Colonic mucosa (tissue), 4 donors: ENCODE results near the gene AFG1L. TPM values are rescaled to one million over a fixed set of nuclear protein-coding genes. Genes with fewer than 3 reads are reported as not detected.
"Not testable (repeated sequence)": the region's sequence is repeated elsewhere in the genome, so short reads cannot be mapped to it uniquely, and the experiment has no call there.

ENCODE experiments used
- DNase-seq: peaks from one replicate; pipeline ENCODE4 v3.0.0-alpha.2; 2020
- H3K27ac ChIP-seq: fragments of 200-600 bp; one replicate; pipeline ENCODE4 v1.8.0; 2021
- H3K27me3 ChIP-seq: fragments of 200-600 bp; one replicate; pipeline ENCODE4 v1.8.0; 2021
- H3K36me3 ChIP-seq: fragments of 200-600 bp; one replicate; pipeline ENCODE4 v1.8.0; 2021
- H3K4me1 ChIP-seq: fragments of 200-600 bp; one replicate; pipeline ENCODE4 v1.8.0; 2021; ENCODE audit warnings: mild to moderate bottlenecking
- H3K4me3 ChIP-seq: fragments of 200-600 bp; one replicate; pipeline ENCODE4 v1.8.0; 2021
- H3K9ac ChIP-seq, 2 donors: one replicate each; pipeline ENCODE4 v1.7.0; 2013; ENCODE audit warnings: control low read depth in 2 of 2, low read depth in 2 of 2, low read length in 2 of 2
- H3K9me3 ChIP-seq: fragments of 200-600 bp; one replicate; pipeline ENCODE4 v1.8.0; 2021
- intact Hi-C: fragments of 100-400 bp; cut with DNase I; formaldehyde crosslinking; loops from one replicate; pipeline ENCODE4 v1.14.1; 2022
- total RNA-seq, 2 donors: library from RNA; stranded (reverse); fragmentation: NEBNext Ultra II Directional in 1 of 2; extraction: Animal tissue kit (Norgen Biotek cat#: 25700) in 1 of 2; gene quantifications; one replicate each; pipeline ENCODE4 v1.2.1, GENCODE V29; 2021
- TF ChIP-seq, protein P1 (sequence below): fragments of 200-600 bp; IDR thresholded peaks from one replicate; pipeline ENCODE4 v1.8.0; 2022; ENCODE audit warnings: antibody characterized with exemption, mild to moderate bottlenecking
- donor health status: healthy.
- donor health status: DM: no; HTN: no; CAD: no.
- donor health status: DM: no; HTN: no; CAD: no.

AFG1L gene
- total RNA-seq, 2 donors from 2014 or later: 9.5 to 10.9 TPM

DNA sequence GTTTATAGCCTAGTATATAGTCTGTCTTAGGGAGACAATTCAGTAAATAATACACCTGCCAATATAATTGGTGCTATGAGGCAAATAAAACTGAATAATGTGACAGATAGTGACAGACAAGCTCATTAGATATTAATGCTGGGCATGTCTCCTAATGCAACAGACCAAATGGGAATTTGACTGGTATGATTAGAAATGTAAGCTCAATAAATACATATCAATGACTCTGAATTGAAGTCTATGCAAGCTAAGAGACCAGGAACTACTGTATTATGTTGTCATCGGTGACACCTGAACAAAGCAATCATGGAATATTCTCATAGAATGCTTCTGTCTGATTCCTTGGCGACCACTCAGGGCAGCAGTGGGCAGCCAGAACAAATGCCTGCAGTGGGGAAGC lies 31.5 kb upstream of the AFG1L start:
- intact Hi-C loops: no loop called here
- no peak overlapping the region for H3K27ac ChIP-seq
- H3K36me3 ChIP-seq: no peaks in the 10 kb centered on the region
- TF ChIP-seq, protein P1, sequence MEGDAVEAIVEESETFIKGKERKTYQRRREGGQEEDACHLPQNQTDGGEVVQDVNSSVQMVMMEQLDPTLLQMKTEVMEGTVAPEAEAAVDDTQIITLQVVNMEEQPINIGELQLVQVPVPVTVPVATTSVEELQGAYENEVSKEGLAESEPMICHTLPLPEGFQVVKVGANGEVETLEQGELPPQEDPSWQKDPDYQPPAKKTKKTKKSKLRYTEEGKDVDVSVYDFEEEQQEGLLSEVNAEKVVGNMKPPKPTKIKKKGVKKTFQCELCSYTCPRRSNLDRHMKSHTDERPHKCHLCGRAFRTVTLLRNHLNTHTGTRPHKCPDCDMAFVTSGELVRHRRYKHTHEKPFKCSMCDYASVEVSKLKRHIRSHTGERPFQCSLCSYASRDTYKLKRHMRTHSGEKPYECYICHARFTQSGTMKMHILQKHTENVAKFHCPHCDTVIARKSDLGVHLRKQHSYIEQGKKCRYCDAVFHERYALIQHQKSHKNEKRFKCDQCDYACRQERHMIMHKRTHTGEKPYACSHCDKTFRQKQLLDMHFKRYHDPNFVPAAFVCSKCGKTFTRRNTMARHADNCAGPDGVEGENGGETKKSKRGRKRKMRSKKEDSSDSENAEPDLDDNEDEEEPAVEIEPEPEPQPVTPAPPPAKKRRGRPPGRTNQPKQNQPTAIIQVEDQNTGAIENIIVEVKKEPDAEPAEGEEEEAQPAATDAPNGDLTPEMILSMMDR: no peak
- no peak overlapping the region for H3K9ac ChIP-seq
- no peaks in the 10 kb centered on the region for H3K27me3 ChIP-seq
- no peaks in the 10 kb centered on the region for H3K9me3 ChIP-seq
- no peaks in the 10 kb centered on the region for H3K4me1 ChIP-seq
- H3K4me3 ChIP-seq: no peak overlapping the region
- DNase-seq: no peak

DNA sequence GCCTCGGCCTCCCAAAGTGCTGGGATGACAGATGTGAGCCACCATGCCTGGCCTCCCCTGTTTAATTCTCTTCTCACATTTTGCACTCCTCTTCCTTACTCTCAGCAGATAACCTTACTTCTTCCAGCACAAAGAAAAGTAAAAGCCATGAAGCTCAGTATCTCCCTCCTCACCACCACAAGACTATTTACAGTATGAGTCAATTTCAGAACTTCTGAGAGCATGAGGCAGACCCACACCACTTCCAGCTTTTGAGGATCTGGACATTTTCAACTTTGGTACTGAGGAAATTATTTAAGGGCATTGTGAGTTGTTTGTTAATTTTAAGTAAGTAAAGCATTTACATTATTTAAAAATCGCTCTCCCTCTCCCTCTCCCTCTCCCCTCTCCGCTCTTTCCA lies 26.0 kb upstream of the AFG1L start:
- TF ChIP-seq, protein P1: no peak
- H3K27me3 ChIP-seq: no peaks in the 10 kb centered on the region
- no peak overlapping the region for H3K27ac ChIP-seq
- no peaks in the 10 kb centered on the region for H3K36me3 ChIP-seq
- H3K9me3 ChIP-seq: no peaks in the 10 kb centered on the region
- intact Hi-C loops: no loop called here
- no peaks in the 10 kb centered on the region for H3K4me1 ChIP-seq
- H3K4me3 ChIP-seq: no peak overlapping the region
- no peak overlapping the region for H3K9ac ChIP-seq
- DNase-seq: no peak

DNA sequence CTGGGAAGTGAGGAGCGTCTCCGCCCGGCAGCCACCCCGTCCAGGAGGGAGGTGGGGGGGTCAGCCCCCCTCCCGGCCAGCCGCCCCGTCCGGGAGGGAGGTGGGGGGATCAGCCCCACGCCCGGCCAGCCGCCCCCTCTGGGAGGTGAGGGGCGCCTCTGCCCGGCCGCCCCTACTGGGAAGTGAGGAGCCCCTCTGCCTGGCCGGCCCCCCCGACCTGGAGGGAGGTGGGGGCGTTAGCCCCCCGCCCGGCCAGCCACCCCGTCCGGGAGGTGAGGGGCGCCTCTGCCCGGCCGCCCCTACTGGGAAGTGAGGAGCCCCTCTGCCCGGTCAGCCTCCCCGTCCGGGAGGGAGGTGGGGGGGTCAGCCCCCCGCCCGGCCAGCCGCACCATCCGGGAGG lies 24.9 kb upstream of the AFG1L start:
- H3K36me3 ChIP-seq, H3K27me3 ChIP-seq, H3K9me3 ChIP-seq, intact Hi-C loops, H3K4me1 ChIP-seq, DNase-seq, H3K27ac ChIP-seq, H3K9ac ChIP-seq, H3K4me3 ChIP-seq: not testable (repeated sequence)

DNA sequence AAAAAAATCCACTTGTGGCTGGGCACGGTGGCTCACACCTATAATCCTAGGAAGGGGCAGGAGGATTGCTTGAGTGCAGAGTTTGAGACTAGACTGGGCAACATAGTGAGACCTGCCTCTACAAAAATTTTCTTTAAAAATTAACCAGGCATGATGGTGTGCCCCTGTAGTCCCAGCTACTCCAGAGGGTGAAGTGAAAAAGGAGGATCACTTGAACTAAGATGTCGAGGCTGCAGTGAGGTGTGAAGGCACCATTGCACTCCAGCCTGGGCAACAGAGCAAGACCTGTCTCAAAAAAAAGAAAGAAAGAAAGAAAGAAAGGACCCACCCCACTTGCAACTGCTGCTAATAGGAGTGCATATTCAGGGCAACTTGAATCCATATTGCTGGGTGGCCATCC lies 20.3 kb upstream of the AFG1L start:
- no peaks in the 10 kb centered on the region for H3K36me3 ChIP-seq
- no peaks in the 10 kb centered on the region for H3K4me1 ChIP-seq
- no peak overlapping the region for H3K27ac ChIP-seq
- DNase-seq: no peak
- intact Hi-C loops: no loop called here
- no peaks in the 10 kb centered on the region for H3K27me3 ChIP-seq
- H3K9ac ChIP-seq: no peak overlapping the region
- no peaks in the 10 kb centered on the region for H3K9me3 ChIP-seq
- no peak overlapping the region for H3K4me3 ChIP-seq
- TF ChIP-seq, protein P1: no peak

DNA sequence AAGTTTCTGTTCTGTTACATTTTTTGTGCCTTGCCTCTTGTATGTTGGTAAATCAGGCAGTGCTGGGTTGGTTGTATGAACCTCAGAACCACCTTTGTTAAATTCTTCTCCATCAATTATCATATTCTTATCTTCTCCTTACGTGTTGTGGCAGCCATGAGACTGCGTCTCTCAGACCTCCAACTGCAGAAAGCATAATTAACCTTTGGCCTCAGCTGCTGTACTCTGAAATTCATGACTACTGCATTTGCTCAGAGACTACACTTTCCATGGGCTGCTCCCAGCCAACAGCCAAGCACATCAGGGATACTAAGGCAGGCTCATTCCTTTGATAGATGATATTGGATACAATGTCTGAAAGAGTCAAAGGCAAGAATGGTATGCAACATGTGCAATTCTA lies 18.9 kb upstream of the AFG1L start:
- no peak overlapping the region for H3K9ac ChIP-seq
- H3K36me3 ChIP-seq: no peaks in the 10 kb centered on the region
- no peak overlapping the region for H3K27ac ChIP-seq
- TF ChIP-seq, protein P1: no peak
- no peak overlapping the region for H3K4me3 ChIP-seq
- intact Hi-C loops: no loop called here
- DNase-seq: no peak
- H3K9me3 ChIP-seq: no peaks in the 10 kb centered on the region
- H3K4me1 ChIP-seq: no peaks in the 10 kb centered on the region
- H3K27me3 ChIP-seq: no peaks in the 10 kb centered on the region

DNA sequence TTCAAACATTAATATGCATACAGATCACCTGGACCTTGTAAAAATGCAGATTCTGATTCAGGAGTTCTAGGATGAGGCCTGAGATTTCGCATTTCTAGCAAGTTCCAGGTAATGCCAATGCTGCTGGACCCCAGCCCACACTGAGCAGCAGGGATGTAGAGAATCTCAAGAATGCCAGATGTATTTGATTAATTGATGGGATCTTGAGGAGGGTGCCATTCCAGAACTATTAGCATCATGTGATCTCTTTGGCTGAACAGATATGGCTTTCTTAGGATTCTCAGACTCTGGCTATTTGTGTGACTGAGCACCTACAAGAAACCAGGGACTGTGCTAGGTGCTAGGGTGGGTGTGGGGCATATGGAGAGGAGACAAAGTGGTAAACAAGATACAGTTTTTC lies 17.6 kb upstream of the AFG1L start:
- no peak overlapping the region for H3K4me3 ChIP-seq
- no peak for DNase-seq
- H3K36me3 ChIP-seq: no peaks in the 10 kb centered on the region
- TF ChIP-seq, protein P1: no peak
- no peaks in the 10 kb centered on the region for H3K9me3 ChIP-seq
- H3K9ac ChIP-seq: no peak overlapping the region
- no peak overlapping the region for H3K27ac ChIP-seq
- H3K4me1 ChIP-seq: no peaks in the 10 kb centered on the region
- H3K27me3 ChIP-seq: no peaks in the 10 kb centered on the region
- intact Hi-C loops: no loop called here
